IMR-90 (cell line): Measurements from ENCODE around the gene MAD2L2.

Experiments
- CHD1 ChIP-seq: IDR thresholded peaks from 2 replicates; pipeline ENCODE4 v1.6.1; 2012; ENCODE audit warnings: low read depth, low read length, improper control_type of control experiment
- FOS ChIP-seq: fragments of 150-350 bp; IDR thresholded peaks from 2 replicates; pipeline ENCODE4 v1.6.1; 2016; ENCODE audit warnings: low read depth, low read length
- MXI1 ChIP-seq: IDR thresholded peaks from 2 replicates; pipeline ENCODE4 v1.6.1; 2012; ENCODE audit warnings: low read depth, mild to moderate bottlenecking, low read length, moderate library complexity, borderline replicate concordance
- TF ChIP-seq, protein P1 (sequence below): conservative IDR thresholded peaks from 2 replicates; pipeline ENCODE4 v1.5.1; 2012; ENCODE audit warnings: mild to moderate bottlenecking, low read depth, low read length, improper control_type of control experiment

- TF ChIP-seq CHD1, result no peak
- TF ChIP-seq, protein P1, sequence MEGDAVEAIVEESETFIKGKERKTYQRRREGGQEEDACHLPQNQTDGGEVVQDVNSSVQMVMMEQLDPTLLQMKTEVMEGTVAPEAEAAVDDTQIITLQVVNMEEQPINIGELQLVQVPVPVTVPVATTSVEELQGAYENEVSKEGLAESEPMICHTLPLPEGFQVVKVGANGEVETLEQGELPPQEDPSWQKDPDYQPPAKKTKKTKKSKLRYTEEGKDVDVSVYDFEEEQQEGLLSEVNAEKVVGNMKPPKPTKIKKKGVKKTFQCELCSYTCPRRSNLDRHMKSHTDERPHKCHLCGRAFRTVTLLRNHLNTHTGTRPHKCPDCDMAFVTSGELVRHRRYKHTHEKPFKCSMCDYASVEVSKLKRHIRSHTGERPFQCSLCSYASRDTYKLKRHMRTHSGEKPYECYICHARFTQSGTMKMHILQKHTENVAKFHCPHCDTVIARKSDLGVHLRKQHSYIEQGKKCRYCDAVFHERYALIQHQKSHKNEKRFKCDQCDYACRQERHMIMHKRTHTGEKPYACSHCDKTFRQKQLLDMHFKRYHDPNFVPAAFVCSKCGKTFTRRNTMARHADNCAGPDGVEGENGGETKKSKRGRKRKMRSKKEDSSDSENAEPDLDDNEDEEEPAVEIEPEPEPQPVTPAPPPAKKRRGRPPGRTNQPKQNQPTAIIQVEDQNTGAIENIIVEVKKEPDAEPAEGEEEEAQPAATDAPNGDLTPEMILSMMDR, result no peak
- no peak for TF ChIP-seq MXI1
- TF ChIP-seq FOS, result no peak
Observed at GRCh38 chr1:11682287-11682771, 1.4 kb upstream of the MAD2L2 start.
